NCI-H460 (cell line): ENCODE measurements around the gene PSMD13. TPM values are rescaled to one million over a fixed set of nuclear protein-coding genes. Genes with fewer than 3 reads are reported as not detected.
A peak's percentile ranks its signal among the peaks of the same experiment; 100 is the strongest.

Experiments used
- DNase-seq: peaks from one replicate; pipeline ENCODE4 v3.0.0-alpha.2; 2016; ENCODE audit warnings: low read depth; ENCODE audit errors: extremely low read depth
- total RNA-seq: library from RNA; depleted of rRNA; stranded (reverse); fragments of >200 nt; shearing (Covaris generic); gene quantifications from 2 replicates; pipeline ENCODE4 v1.2.3, GENCODE V29; 2014

Gene PSMD13
- total RNA-seq, 1 experiment from 2014 or later = 72.8 TPM

DNA sequence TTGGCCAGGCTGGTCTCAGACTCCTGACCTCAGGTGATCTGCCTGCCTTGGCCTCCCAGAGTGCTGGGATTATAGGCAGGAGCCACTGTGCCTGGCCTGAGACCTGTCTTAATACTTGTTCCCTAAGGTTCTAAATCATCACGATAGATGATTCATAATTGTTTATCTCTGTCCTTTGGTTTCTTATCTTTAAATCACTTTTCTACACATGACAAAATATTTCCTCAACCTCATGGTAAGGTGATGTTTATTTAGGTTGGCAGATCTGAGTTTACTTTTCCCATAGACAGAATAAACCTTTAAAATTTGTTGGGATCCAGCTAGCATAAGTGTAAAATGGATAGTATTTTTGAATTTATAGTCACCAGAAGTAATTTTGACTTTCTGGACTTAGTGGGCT is 3.5 kb downstream of the PSMD13 start:
- no peak for DNase-seq

DNA sequence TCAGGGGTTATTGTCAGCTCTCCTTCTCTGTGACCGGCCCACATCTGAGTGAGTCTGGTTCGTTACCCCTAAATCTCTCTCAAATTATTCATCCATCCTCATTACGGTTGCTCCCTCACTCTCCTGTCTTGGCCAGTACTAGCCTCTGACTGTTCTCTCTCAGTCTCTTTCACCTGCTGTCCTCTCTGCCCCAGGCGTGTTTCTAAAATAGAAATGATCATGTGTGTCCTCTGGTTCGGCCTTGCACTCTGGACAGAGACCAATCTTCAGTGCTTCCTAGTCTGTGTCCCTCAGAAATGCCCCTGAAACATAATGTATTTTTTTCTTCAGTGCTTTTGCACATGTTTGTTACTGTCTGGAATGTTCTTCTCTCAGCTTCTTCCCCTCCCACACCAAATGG is 4.9 kb downstream of the PSMD13 start:
- DNase-seq = no peak

DNA sequence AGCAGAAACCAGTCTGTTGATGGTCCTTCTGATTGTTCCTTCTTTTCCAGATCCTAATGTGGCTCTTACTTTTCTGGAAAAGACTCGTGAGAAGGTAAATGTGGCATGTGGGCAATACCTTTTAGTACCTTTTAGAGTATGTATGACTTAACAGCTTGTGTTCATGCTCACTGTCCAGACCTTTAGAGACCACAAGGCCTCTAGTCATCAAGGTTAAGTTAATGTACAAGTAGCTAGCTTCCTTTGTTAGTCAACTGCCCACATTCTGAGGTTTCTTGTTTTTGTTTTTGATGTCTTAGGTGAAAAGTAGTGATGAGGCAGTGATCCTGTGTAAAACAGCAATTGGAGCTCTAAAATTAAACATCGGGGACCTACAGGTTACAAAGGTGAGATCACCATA is 7.6 kb downstream of the PSMD13 start:
- no peak for DNase-seq

DNA sequence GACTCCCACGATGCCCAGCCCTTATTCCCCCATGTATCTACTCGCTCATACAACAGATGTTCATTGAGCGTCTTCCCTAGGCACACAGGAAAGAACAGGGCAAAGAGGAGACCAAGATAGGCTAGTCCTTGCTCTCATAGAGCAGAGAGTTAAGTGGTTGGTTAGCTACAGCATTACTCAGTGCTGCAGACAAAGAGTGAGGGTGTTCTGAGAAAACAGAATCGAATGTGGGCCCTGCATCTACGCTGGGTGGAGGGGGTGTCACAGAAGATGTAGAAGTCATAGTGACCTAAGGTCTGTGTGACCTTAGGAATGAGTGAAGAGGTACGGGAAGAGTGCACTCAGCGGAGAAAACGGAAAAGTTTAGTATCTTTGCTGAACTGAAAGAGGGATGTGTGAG is 12.3 kb downstream of the PSMD13 start:
- DNase-seq = no peak

DNA sequence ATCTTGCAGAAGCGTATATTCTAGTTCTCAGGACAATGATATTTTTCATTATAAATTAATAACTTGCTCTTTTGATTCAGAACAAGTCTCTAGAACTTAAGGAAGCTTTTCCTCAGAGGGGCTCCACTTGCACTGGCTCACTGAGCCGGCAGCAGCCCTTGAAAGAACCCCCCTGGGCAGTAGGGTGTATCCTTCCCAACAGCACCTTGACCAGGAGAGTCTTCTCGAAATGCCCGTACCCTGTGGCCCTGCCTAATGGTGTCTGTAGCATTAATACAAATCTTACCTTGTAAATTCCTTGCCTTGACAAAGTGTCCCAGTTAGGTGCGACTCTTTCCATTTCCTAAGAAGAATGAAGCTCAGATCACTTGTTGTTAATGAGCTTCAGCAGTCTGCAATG is 13.5 kb downstream of the PSMD13 start:
- no peak for DNase-seq

DNA sequence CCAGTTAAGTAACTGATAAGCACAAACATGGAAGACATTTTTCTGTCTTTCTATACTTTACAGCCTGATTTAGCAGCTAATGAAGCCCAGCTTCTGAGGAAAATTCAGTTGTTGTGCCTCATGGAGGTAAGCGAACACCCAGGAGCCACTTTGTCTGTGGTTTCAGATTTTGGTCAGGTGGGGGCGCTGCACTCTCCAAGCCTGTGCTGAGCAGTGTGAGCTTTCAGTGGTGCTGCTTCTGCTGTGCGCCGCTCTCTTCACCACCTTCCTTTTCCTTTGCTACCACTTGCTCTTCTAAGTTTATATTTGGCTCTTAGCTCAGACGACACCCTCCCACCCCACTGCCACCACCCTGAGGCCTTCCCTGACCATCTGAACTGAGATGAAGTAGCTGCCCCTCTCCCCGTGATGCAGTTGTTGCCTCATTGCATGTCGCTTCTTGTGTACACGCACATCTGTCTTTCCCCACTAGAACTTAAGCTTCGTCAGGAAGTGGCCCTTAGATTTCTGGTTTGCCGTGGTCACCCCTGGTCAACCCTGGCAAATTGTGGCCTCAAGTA is 14.0 kb downstream of the PSMD13 start:
- DNase-seq = peak; percentile 28

DNA sequence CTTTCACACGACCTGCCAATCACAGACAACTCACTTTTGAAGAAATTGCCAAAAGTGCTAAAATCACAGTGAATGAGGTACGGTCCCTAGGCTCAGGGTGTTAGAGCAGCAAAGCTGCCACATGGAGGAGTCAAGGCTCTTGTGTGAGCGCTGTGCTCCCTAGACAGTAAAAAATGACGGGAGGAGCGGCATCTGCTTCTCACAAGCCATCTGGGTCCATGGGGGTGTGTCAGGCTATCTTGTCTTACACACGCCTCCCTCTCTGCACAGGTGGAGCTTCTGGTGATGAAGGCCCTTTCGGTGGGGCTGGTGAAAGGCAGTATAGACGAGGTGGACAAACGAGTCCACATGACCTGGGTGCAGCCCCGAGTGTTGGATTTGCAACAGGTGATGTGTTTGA is 14.8 kb downstream of the PSMD13 start:
- no peak for DNase-seq

DNA sequence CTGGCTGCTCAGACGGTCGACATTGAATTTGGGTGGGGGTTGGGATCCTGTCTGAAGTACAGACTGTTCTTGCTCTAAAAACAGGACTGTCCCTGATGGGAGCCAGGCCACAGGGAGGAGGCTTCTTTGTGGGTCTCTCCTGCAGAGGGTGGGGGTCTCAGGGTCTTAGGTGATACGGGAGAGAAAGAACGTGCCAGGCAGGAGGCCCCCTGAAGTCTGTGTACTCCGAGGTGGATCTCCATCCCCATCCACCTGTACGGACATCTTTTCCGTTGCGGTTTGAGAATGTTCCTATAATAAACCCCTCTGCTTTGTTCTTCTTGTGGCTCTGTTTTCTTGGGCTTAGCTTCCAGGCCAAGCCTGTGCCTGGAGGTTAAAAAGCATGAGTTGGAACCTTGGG is 15.9 kb downstream of the PSMD13 start:
- no peak for DNase-seq

DNA sequence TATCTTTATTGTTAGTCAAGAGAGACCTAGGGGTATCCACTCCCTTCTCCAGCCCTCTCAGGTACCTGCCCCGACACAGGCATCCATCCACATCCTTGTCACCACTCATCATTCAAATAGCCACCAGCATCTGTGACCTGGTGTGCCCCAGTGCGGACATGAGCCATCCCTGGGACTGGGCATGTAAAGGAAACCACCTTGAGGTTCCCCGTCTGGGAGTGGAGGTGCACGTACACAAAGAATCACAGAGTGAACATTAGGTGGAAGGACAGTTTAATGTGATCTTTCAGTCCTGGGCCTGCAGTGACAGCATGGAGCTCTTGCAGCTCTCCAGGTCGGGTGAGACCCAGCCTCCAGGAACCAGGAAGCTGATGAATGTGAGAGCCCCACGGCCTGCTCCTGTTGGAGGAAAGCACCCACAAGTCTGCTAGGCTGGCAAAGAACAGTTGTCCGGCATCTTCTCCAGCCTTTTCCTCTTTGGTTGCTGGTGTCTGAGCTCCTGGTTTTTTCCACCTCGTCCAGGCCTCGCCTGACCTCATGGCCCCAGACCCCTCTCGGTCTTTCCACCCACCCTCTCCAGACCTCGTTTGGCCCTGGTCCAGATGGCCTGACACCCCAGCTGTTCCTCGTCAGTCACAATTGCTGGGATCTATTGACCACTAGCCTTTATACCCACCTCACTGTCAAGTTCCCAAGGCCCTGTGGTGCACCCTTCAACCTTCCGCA is 16.5 kb downstream of the PSMD13 start:
- no peak for DNase-seq

DNA sequence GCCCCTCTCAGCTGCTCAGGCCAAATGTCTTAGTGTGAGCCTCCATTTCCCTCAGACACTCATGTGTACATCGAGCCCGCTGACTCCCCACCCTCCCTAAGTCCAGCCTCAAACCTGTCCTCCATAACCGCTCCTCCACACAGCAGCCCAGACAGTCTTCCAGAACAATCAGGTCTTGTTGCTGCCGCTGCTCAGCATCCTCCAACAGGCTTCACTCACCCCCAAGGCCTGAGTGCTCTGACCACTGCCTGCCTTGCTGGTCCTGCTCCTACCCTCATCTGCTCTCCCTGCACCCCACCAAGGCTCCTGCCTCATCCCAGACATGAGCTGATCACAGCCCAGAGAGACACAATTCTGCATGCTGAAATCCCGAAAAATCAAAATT is 17.1 kb downstream of the PSMD13 start:
- no peak for DNase-seq

DNA sequence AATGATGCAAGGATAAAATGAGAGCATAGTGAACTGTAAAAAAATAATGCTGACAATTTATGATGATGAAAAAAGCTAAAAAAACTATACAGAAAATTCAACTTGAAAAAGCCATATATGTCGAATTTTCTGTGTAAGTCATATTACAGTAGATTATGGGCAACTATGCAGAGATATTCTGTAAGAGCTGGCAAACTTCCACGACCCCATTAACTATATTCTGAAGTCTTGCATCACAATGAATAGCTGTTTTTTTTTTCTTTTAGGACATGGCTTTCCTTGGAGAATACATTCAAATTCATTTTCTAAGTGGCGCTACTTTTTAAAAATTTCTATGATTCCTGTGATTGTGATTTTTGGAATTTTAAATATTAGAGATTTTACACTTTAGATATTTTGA is 18.4 kb downstream of the PSMD13 start:
- no peak for DNase-seq

DNA sequence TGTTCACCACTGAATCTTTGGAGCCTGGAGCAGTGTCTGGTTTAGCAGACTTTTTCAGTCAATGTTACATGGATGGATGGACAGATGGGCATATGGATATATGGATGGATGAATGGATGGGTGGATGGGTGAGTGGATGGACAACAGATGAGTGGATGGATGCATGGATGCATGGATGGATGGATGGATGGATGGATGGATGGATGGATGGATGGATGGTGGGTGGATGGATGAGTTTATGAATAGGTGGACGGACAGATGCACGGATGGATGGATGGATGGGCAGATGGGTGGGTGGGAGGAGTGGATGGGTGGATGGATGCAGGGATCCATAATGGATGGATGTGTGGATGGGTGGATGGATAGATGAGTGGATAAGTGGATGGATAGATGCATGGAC is 19.0 kb downstream of the PSMD13 start:
- no peak for DNase-seq

DNA sequence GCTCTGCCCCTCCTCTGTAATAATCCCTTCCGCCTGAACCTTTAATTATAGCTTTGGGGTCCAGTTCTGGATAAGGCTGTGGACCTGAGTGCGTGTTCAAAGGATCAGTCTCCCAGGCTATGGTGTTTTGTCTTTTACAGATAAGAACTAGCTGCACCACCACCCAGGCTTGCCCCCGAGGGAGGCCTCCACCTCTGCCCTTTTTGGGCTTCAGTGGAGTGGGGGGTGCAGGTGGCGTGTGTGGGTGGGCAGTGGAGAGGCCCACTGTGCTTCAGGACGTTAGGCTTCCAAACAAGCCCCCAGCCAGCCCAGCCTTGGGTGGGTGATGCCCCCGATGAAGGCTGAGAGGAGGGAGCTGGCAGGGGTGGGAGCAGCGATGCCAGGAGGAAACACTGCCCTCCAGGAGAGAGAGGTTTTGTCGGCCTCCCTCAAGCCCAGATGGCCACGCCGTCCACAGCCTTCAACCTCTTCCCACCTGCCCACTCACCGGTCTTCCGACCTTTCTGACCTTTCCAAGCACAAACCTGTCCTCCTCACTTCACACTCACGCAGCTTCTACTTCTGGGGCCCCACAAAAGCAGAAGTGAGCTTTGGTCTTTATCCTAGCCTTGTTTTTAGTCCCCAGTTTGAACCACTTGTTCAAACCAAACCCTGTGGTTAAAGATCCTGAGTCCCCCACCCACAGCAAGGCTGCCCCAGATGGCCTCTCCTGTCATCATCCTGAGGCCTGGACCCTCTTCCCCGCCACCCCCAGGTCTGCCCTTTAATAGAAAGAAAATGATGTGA is 20.4 kb downstream of the PSMD13 start:
- no peak for DNase-seq

DNA sequence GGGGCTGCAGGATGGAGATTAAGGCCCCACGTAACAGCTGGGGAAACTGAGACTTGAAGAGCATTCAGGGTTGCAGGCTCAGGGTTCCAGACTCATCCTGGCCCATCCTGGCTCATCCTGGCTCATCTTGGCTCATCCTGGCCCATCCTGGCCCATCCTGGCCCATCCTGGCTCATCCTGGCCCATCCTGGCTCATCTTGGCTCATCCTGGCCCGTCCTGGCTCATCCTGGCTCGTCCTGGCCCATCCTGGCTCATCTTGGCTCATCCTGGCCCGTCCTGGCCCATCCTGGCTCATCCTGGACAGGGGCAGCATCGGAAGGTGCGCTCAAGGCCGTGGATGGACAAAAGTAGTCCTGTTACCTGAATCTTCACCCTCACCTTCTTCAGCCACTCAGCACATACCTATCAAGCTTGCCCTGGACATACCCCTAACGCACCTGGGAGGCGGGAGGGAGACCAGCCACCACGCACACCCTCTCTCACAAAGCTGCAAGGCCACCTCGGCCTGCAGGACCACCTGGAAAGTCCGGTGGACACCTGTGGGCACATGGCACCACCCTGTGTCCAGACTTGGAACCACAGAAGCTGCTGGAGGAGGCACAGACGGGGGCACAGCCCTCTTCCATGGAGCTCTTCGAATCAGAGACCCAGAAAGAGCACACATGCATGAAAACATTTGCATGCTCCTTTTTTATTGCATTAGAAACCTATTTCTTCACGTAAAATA is 21.2 kb downstream of the PSMD13 start:
- no peak for DNase-seq

DNA sequence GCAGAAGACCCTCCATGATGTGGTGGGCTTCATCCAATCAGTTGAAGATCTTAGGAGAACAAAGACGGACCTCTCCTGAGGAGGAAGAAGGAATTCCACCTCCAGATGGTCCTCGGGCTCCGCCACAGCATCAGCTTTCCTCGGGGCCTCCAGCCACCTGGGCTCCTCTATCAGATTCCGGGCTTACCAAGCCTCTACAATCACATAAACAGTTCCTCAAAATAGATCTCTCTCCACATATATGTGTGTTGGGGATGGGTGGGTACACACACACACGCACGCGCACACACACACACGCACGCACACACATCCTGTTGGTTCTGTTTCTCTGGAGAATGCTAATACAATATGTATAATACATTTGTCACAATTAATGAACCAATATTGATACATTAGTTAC is 22.6 kb downstream of the PSMD13 start:
- no peak for DNase-seq

DNA sequence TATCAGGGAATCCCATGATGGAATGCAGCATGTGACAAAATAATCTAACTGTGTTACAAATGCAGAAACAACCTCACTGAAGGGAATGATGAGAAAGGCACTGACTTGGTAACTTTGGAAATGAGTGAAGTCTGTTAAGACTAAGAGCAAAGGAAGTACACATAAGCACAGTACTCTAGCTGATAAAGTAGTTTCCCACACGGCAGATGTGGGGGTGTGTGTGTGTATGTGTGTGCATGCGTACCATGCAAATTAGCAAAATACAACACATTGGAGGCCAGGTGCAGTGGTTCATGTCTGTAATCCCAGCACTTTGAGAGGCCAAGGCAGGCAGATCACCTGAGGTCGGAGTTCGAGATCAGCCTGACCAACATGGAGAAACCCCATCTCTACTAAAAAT is 24.8 kb downstream of the PSMD13 start:
- no peak for DNase-seq

DNA sequence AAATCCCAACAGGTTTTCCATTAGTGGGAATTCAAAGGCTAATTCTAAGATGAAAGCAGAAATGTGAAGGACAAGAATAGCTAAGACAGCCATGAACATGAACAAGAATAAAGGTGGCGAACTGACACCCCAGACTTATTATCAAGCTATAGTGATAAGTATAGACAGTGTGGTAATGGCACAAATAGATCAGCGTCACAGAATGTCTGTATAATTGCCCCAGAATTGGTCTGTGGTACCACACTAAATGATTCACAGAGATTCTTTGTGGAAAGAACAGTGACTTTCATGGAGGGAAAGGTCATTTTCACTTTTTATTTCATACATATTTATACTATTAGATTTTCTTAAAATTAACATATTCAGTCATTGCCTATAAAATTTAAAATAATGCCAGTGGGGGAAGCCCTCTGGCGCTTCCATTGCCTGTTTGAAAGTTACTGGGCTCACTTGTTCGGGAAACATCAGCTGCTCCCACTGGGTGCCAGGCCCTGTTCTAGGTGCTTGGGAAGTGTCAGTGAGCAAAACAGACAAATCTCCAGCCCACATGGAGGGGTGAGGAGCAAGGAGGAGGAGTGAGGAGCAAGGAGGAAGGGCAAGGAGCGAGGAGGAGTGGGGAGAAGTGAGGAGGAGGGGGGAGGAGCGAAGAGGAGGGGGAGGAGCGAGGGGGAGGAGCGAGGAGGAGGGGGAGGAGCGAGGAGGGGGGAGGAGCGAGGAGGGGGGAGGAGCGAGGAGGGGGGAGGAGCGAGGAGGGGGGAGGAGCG is 30.1 kb downstream of the PSMD13 start:
- no peak for DNase-seq

DNA sequence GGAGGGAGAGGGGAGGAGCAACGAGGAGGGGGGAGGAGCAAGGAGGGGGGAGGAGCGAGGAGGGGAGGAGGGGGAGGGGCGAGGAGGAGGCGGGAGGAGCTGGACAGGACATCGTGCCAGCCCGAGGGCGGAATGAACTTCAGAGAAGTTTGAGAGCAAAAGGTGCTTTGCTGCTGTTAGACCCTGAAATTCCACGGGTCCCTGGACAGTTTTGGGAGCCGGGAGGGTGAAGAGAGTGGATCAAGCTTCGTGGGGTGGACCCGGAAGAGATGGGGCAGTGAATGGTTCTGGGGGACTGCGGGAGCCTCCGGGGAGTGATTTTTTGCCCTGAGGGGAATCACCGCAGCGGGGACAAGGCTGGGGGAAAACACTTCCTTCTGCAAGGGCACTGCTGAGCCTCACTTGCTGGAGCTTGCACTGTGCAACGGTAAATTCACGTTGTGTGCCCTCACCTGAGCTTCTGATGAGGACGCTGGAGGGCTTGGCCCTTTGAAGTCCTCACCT is 30.8 kb downstream of the PSMD13 start:
- peak; percentile 20 for DNase-seq

DNA sequence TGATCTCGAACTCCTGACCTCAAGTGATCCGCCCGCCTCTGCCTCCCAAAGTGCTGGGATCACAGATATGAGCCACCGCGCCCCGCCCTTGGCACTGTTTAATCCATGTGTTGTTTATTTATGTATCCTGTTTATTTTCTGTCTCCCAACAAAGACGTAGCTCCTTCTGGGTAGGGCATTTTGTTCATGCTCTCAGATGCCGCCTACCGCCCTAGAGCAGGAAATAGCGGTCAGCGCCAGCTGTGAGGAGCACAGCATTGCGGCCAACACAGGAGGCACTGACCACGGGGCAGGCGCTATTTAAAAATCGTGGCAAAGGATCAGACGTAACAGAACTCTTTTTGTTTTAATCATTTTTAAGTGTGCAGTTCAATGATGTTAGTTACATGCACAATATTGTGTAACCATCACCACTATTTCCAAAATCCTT is 32.0 kb downstream of the PSMD13 start:
- peak; percentile 88 for DNase-seq

DNA sequence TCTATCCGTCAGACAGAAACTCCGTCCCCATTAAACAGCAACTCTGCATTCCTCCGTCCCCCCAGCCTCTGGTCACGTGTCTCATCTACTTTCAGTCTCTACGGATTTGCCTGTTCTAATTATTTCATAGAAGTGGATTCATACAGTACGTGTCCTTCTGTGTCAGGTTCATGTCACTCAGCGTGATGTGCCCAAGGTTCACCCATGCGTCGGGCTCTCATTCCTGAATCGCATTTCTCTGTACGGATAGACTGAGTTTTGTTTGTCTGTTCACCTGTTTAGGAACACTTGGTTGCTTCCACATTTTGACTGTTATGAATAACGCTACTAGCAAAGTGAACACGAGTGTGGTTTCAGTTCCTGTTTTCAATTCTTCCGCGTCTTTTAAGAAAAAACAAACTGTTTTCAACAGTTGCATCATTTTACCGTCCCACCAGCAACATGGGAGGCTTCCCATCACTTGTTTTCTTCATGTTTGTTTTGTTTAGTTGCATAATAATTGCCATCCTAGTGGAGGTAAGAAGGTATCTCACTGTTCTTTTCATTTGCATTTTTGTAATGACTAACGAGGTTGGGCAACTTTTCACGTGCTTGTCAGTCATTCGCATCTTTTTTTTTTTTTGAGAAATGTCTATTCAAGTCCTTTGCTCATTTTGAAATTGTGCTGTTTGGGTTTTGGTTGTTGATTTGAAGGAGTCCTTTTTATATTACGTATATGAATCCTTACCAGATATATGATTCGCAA is 32.5 kb downstream of the PSMD13 start:
- no peak for DNase-seq
